GM19238 (cell line): ENCODE results near the gene FAM83E.

Source experiments
- DNase-seq: peaks from one replicate; pipeline ENCODE4 v3.0.0; 2011; ENCODE audit warnings: low spot score; ENCODE audit not compliant: insufficient read length

The FAM83E gene

DNA sequence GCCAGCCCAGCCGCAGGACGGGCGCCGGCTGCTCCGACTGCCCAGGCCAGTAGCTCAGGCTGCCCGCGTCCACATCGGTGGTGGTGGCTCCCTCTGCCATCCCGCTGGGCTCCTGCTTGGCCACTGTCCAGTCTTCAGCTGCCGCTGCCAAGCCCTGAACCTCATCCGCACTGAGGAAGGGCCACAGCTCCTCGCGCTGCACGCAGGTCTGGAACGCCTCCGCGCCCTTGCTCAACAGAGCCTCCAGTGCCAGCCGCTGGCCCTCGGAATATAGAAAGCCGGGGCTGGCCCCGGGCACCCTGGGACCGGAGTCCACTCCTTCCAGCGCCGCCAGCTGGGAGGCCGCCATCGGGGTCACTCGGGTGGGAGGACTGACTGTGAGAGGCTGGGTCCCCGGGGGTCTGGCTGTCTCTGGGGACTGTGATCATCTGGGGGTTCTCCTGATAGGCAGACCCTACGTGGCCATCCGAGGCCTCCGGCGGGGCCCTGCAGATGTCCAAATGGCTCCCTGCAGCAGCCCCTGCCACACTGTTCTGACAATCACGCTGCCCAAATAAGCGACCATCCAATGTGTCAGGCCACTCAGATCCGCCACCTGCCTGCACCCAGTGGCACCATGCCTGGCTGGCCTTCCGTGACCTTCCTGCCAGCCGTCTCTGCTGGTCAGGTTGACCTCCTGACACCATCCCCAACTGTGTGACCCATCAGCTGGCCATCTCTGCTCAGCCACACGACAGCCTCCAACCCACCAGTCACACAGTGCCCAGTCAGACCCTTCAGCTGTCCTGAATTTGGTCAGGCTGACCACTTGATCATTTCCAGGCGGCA is 1.6 kb downstream of the FAM83E start:
- DNase-seq: no peak

DNA sequence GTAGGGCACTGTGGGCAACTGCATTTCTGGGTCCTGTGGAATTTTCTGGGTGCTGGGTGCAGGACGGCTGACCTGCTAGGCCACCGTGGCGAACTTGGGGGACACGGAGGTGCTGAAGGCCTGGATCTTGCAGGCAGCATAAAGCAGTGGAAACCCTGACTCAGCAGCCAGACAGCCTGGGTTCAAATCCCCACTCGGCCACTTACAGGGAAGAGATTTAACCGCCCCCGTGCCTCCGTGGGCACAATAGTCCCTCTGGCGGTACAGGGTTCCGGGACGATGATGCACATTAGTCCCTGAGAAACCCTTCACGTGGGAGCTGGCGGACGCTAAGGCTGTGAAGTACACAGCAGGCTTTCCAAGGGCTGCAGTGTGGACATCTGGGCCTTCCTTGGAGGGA is 3.0 kb downstream of the FAM83E start:
- DNase-seq: no peak

DNA sequence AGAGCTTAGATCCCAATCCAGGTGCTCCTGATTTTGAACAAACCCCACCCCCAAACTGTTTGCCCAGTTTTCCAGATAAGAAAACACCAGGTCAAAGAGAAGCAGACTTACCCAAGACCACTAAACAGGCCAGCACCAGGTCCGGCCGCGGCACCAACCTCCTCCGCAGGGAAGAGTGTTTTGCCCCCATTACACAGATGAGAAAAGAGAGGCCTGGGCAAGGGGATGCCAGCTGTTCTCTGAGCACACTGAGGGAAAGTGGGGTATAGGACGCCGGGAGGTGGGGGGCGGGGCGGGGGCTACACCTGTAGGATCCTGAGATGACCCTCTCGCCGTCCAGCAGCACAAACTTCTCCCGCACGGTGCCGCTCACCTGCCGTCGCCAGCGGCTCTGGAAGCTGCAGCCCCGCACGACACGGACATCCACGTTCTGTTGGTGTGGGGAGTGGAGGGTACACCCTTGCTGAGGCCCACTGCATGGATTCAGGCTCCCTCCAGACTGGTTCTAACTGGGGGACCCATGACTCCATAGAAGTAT is 5.2 kb downstream of the FAM83E start:
- DNase-seq: no peak

DNA sequence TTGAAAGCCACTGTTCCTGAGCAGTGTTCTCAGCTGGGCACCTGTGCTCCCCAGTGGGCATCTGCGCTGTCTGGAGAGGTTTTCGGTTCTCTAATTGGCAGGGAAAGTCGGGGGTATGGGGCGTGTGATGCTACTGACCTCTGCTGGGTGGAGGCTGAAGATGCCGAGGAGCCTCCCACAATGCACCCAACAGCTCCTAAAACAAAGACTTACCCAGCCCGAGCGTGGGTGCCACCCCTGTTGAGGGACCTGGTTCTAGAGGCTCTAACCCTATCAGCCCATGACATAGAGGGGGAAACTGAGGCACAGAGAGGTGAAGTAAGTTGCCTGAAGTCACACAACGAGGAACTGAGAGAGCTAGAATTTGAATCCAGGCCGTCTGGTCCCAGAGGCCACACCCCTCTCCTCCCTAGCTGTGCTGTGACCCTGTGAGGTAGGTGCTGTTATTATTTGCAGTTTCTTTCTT is 6.0 kb downstream of the FAM83E start:
- DNase-seq: peak; percentile 44

DNA sequence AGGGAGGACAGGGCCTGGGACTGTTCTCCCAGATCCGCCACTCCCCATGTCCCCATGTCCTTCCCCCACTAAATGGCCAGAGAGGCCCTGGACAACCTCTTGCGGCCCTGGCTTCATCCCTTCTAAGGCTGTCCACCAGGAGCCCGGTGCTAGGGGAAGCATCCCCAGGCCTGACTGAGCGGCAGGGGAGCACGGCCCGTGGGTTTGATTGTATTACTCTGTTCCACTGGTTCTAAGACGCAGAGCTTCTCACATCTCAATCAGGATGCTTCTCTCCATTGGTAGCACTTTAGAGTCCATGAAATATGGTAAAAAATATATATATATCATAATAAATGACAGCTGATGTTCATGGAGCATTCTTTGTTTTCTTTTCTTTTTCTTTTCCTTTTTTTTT is 7.5 kb downstream of the FAM83E start:
- DNase-seq: no peak

DNA sequence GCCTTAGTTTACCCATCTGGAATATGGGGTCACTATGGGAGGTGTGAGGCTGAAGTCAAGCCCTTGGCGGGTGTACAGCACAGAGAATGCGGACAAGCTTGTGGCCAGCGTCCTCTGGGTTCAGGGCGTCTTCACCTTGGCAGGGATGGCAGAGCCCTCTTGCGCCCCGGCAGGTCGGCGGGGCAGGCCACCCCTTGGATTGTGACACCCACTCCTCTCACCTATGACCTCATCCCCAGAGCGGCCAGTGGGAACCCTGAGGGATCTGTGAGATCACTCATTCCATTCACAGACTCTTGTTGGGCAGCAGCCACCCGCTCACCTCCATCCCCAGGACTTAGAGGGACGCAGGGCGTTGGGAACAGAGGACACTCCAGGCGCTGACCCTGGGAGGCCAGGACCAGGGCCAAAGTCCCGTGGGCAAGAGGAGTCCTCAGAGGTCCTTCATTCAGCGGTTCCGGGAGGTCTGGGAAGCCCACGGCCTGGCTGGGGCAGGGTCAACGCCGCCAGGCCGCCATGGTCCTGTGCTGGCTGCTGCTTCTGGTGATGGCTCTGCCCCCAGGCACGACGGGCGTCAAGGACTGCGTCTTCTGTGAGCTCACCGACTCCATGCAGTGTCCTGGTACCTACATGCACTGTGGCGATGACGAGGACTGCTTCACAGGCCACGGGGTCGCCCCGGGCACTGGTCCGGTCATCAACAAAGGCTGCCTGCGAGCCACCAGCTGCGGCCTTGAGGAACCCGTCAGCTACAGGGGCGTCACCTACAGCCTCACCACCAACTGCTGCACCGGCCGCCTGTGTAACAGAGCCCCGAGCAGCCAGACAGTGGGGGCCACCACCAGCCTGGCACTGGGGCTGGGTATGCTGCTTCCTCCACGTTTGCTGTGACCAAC is 8.2 kb downstream of the FAM83E start, which contains the start of gene SPACA4:
TSS of gene SPACA4 (plus strand) at position 280 of the 896 bp plus-strand sequence. CDS start at position 517, 237 bp downstream.
- no peak for DNase-seq

DNA sequence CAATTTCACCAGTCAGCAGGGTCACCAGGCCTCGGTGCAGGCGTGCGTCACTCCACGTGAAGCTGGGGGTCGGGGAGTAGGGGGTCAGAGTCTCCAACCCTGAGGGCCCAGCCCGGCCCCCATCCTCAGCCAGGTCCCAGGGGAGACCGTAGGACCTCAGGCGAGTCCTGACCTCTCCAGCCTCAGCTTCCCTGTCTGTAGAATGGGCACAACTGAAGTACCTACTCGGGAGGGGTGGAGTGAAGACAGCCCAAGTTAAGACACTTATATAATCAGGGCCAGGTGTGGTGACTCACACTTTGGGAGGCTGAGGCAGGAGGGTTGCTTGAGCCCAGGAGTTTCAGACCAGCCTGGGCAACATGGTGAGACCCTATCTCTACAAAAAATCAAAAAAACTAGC is 11.0 kb downstream of the FAM83E start:
- no peak for DNase-seq

DNA sequence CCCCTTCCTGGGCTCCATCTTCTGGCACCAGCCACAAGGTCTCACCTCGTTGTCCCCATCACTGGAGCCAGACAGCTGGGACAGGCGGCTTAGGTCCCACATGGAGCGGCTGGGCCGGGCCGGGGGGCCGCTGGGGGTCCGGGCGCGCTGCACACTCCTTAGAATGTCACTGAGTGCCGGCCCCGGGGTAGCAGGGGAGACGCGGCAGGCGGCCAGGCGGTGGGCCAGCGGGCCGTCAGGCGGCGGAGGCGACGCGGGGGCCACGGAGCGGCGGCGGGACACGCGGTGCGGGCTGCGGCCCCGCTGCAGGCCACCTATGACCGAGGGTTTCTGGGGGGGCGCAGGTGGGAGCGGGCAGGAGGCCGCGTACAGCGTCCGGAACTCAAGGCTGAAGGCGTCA is 11.4 kb downstream of the FAM83E start:
- DNase-seq: no peak

DNA sequence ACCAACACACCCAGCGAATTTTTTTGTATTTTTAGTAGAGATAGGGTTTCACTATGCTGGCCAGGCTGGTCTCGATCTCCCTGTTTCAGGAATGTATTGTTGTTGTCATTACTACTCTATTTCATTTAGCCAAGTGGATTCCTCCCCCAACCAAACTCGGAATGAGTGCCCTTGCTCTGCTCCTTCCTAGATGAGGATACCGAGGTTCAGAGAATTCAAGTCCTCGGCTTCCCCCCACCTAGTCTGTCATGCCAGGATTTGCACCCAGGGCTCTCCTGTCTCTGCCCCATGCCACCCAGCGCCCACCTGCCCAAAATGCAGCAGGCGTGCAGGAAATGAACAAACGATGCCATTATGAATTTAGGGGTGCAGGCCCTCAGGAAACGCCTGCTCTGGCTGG is 11.9 kb downstream of the FAM83E start:
- DNase-seq: no peak

DNA sequence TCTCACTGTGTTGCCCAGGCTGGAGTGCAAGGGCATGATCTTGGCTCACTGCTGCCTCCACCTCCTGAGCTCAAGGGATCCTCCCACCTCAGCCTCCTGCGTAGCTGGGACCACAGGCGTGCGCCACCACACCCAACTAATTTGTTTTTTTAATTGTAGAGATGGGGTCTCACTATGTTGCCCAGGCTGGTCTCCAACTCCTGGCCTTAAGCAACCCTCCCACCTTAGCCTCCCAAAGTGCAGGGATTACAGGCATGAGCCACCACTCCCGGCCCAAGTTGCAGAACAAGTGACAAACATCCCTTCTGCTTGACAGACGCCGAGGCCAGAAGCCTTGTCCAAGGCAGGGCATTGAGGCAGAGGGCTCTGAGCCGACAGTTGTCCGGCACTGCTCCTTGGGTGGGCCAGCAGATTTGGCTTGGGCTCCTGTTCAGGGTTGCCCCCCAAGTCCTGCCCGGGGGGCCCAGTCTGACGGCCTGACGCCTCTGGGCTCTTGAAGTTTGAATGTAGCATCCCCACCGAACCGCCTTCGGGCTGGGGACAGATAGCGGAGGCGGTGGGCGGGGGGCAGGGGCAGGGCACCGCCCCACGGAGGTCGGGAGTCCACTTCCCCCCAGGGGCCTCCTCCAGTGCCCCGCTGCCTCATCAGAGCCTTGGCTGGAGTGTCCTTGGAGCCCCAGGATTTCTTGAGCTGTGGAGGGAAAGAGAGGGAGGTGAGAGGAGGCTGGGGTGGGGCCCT is 14.0 kb downstream of the FAM83E start:
- DNase-seq: no peak

DNA sequence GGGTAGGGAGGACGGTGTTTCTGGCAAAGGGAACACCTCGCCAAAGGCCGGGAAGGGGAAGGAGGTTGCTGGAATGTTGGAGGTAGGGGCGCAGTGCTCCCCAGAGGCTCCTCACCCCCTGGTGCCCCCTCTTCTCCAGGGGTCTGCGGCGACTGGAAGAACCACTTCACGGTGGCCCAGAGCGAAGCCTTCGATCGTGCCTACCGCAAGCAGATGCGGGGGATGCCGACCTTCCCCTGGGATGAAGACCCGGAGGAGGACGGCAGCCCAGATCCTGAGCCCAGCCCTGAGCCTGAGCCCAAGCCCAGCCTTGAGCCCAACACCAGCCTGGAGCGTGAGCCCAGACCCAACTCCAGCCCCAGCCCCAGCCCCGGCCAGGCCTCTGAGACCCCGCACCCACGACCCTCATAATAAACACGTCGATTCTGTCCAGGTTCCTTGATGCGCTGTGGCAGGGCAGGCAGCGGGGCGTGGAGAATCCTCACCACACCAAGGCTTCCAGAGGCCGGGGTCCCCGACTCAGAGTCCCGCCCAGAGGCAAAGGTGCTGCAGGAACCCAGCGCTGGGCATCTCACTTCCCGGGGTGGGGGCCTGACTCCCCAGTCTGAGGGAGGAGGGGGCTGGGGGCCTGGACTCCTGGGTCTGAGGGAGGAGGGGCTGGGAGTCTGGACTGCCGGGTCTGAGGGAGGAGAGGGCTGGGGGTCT is 15.7 kb downstream of the FAM83E start:
- no peak for DNase-seq

DNA sequence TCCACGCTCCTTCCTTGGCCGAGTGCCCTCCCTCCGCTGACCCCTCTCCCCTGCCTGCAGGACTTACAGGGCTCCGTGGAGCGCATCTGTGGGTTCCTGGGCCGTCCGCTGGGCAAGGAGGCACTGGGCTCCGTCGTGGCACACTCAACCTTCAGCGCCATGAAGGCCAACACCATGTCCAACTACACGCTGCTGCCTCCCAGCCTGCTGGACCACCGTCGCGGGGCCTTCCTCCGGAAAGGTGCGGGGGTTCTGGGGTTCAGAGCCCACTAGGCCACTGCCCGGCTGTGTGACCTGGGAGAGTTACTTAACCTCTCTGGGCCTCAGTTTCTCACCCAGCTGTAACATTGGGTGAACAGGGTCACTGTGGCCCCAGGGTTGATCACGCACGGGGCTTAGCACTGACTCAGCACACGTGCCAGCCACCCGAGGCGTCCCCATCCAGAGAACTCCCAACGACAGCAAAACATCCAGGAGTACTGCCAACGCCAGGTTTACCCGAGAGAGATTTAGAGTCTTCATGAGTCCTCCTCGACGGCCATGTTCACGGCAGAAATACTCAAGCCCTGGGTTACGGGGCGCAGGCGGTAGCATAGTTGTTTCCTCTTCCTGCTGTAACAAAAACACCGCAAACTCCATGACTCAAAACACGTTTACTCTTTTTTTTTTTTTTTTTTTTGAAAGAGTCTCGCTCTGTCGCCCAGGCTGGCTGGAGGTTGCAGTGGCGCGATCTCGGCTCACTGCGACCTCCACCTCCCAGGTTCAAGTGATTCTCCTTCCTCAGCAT is 18.0 kb downstream of the FAM83E start:
- no peak for DNase-seq

DNA sequence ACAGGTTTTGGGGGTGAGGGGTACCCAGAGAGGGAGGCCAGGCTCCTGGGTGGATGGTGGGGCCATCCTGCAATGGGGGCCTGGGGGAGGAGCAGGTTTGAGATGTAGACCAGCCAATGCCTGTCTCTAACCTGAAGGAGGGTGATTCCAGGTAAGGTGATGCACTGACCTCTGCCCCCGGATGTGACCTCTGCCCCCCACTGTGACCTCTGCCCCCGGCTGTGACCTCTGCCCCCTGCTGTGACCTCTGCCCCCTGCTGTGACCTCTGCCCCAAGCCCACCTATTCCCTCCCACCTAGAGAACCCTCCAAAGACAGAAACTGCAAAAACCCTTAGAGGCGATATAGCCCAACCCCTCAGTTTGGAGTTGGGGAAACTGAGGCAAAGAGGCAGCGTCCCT is 18.6 kb downstream of the FAM83E start:
- no peak for DNase-seq

DNA sequence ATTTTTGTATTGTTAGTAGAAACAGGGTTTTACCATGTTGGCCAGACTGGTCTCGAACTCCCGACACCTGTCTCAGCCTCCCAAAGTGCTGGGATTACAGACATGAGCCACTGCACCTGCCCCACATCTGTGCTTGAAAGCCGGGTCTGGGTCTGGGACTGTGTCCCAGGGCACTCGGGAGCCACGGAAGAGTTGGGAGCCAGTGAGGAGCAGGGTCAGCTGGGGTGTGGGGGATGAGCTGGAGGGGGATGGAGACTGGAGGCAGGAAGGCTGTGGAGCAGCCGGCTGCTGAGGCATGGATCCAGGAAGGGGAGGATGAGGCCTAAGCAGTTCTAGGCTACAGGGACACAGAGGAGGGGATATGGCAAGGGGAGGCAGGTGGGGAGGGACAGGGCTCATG is 19.0 kb downstream of the FAM83E start:
- DNase-seq: no peak

DNA sequence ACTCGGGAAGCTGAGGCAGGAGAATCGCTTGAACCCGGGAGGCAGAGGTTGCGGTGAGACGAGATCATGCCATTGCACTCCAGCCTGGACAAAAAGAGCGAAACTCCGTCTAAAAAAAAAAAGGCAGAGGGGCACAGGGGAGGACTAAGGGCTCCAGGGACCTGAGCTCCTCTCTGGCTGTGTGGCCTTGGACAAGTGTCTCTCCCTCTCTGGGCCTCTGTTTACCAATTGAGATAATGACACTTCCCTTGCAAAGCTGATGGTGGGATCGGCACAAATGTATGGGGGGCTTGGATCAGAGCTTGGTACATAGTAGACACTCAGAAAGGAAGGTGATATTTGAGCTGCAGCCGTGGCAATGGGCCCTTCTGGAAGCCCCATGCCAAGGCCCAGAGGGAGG is 19.7 kb downstream of the FAM83E start:
- DNase-seq: no peak

DNA sequence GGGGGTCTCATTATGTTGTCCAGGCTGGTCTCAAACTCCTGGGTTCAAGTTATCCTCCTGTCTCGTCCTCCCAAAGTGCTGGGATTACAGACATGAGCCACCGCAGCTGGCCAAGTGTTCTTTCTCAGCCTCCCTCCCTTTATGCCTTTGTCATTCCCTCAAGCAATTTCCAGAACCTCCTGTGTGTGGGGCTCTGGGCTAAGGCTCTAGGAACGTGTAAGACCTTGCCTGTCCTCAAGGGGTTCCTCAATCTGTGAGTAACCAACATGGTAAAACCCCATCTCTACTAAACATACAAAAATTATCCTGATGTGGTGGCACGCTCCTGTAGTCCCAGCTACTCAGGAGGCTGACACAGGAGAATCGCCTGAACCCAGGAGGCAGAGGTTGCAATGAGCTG is 23.9 kb downstream of the FAM83E start:
- no peak for DNase-seq

DNA sequence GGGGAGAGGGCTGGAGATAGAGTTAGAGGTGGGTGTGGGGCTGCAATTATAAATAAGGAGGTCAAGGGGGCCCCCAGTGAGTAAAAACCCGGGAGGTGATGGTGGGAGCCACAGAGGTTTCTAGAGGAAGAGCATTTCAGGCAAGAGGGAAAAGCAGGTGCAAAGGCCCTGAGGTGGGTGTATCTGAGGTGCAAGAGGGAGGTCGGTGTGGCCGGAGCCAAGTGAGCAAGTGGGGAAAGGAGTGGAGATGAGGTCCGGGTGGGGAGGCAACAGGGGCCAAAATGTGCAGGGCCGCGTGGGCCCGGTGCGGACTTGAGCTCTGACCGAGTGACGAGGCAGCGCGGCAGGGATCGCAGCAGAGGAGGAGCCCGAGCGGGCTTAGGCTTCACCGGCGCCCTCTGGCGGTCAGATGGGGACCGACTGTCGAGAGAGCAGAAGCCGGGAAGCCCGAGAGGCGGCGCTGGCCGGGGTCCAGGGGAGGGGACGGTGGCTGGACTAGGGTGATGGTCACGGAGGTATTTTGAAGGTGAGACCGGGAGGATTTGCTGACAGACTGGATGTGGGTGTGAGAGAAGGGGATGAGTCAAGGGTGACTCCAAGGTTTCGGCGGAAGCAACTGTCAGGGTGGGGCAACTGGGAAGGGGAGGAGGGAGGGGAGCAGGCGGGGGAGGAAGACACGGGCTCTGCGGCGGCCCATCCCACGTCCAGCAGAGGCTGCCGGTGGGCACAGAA is 26.0 kb downstream of the FAM83E start:
- peak; percentile 89 for DNase-seq

DNA sequence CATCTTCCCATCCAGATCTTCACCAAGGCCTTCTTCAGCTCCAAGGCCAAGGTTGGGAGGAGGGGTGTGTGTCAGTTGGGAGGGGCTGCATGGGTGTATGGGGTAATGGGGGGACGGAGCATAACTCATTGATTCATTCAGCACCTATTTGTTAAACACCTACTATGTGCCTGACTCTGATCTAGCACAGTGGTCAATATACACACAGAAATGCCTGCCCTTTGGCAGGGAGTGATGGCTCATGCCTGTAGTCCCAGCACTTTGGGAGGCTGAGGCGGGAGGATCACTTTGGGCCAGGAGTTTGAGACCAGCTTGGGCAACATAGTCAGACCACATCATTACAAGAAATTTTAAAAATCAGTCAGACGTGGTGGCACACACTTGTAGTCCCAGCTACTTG is 27.5 kb downstream of the FAM83E start:
- no peak for DNase-seq

DNA sequence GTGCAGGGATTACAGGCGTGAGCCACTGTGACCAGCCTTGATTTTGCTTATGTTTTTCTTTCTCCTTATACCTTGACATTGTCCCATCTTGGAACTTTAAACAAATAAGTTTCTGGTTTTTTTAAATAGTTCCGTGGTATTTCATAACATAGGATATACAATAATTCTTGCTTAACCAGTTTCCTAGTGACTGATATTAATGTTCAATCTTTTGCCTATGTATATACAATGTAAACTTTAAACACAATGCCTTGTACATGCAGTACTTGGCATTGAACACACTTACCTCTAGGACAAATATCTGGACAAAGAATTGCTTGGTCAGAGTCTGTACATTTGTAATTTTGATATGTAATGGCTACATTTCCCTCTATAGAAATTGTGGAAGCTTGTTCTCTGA is 32.7 kb downstream of the FAM83E start:
- DNase-seq: no peak
